ENCODE results near the gene HASPIN. TPM values are rescaled to one million over a fixed set of nuclear protein-coding genes. Genes with fewer than 3 reads are reported as not detected.

HASPIN gene
- total RNA-seq (2014; rRNA removed; shearing (Covaris generic)), result 34.0 and 35.1 TPM in 2 replicates
- 5.8 and 6.1 TPM in 2 replicates for polyA plus RNA-seq (2016; fragmentation: Nextera tagmentation; extraction: Ambion mirVana)
- long read RNA-seq, partial matches to known transcripts, result 0 of 1 reads
- long read RNA-seq, other reads (novel, unspliced or antisense), result 0 of 1 reads

GRCh38 chr17:3723556-3724377, at the start of gene HASPIN:
Gene HASPIN, plus strand, starts transcription at chr17:3723903. Its CDS starts 33 bp downstream, at chr17:3723936.
- TF ChIP-seq NANOG (IDR thresholded peaks at IDR 0.05; ENCODE audit: borderline replicate concordance) (no peak), JUNB (IDR thresholded peaks at IDR 0.05; ENCODE audit: unreplicated experiment) (no peak), CTCF (conservative IDR thresholded peaks at IDR 0.05; ENCODE audit: low read depth in 2 of 2) (no peak), EZH2phosphoT487 (IDR thresholded peaks at IDR 0.05; ENCODE audit: unreplicated experiment) (no peak), ZNF331 (CRISPR knock-in tag; IDR thresholded peaks at IDR 0.05; ENCODE audit: low read depth) (no peak), STAT1 (IDR thresholded peaks at IDR 0.05; ENCODE audit: unreplicated experiment) (no peak), REST (IDR thresholded peaks at IDR 0.05; ENCODE audit: unreplicated experiment) (no peak), POLR2AphosphoS5 (IDR thresholded peaks at IDR 0.05; ENCODE audit: low read depth) (peak; percentile 91), ZNF114 (CRISPR knock-in tag; IDR thresholded peaks at IDR 0.05) (no peak), CREB1 (CRISPR knock-in tag; IDR thresholded peaks at IDR 0.05; ENCODE audit: low read depth) (peak; percentile 83)
- peaks cover 32% of the 10 kb centered on the region for H4K20me1 ChIP-seq (replicated peaks; ENCODE audit: insufficient read depth)
- H3K36me3 Mint-ChIP-seq (ENCODE audit: low read depth), result peaks cover 62% of the 10 kb centered on the region
- no peaks in the 10 kb centered on the region; the same call in 2 of the 3 replicates for H3K9me3 Mint-ChIP-seq
- H2AFZ ChIP-seq, result peak within 1 kb of the TSS; percentile 95
- peaks cover 44% of the 10 kb centered on the region for H3K79me2 ChIP-seq (replicated peaks; ENCODE audit: insufficient read depth)
- H3K27ac ChIP-seq (ENCODE audit: low read depth), result peak within 1 kb of the TSS; percentile 84; the same call in 1 of the 2 replicates
- peaks cover 24% of the 10 kb centered on the region for H3K4me1 Mint-ChIP-seq
- peaks cover 18% of the 10 kb centered on the region for H3K36me3 ChIP-seq (ENCODE audit: insufficient read depth)
- peak within 1 kb of the TSS; percentile 100 for H3K4me2 ChIP-seq
- H3K4me3 Mint-ChIP-seq, result peak within 1 kb of the TSS; percentile 98
- H3F3A ChIP-seq (replicated peaks; ENCODE audit: low read depth), result no peaks in the 10 kb centered on the region; the same call in none of the 2 replicates
- peaks cover 18% of the 10 kb centered on the region; the same call in 1 of the 2 replicates for H3K4me1 ChIP-seq (ENCODE audit: insufficient read depth)
- no peaks in the 10 kb centered on the region for H3K9me2 ChIP-seq (ENCODE audit: insufficient read depth)
- DNase-seq (ENCODE audit: low spot score), result peak; percentile 97
- H3K27me3 ChIP-seq (ENCODE audit: insufficient read depth), result no peaks in the 10 kb centered on the region
- peaks cover 12% of the 10 kb centered on the region for H3K27me3 Mint-ChIP-seq (ENCODE audit: insufficient read depth, low read depth, poor library complexity)
- peak; percentile 89 for ATAC-seq
- H3K27ac Mint-ChIP-seq, result peak within 1 kb of the TSS; percentile 92
- H3K4me3 ChIP-seq, result peak within 1 kb of the TSS; percentile 99

Measured in GM23338 (cell line).